ENCODE data around the gene VCP.

DNA sequence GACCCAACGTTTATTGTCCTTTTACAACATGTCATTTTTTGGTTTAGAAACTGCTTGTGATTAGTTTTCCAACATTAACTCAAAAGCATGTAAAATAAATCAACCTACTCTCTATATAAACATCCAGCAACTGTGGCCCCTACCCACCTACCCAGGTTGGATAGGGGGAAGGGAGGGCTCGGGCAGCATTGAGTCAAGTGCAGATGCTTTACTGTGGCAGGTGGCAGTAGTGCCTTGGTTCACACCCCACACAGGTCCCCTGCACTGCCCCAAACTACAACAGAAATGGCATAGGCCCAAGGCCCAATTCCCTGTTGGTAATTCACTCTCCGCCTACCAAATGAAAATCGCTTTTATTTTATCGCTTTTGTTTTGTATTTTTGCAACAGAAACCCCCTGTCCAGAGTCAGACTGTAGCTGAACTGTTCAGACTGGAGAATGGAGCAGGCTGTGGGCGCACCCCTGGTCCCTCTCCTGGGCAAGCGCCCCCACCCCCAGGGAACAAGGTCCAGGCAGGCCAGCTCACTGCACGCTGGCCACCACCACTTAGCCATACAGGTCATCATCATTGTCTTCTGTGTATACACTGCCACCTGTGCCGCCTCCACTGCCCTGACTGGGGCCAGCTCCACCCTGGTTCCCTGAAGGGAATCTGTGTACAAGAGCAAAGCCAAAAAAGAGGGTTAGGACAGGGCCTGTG lies 15.7 kb downstream of the VCP start:
- TF ChIP-seq, protein P1, sequence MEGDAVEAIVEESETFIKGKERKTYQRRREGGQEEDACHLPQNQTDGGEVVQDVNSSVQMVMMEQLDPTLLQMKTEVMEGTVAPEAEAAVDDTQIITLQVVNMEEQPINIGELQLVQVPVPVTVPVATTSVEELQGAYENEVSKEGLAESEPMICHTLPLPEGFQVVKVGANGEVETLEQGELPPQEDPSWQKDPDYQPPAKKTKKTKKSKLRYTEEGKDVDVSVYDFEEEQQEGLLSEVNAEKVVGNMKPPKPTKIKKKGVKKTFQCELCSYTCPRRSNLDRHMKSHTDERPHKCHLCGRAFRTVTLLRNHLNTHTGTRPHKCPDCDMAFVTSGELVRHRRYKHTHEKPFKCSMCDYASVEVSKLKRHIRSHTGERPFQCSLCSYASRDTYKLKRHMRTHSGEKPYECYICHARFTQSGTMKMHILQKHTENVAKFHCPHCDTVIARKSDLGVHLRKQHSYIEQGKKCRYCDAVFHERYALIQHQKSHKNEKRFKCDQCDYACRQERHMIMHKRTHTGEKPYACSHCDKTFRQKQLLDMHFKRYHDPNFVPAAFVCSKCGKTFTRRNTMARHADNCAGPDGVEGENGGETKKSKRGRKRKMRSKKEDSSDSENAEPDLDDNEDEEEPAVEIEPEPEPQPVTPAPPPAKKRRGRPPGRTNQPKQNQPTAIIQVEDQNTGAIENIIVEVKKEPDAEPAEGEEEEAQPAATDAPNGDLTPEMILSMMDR (IDR thresholded peaks at IDR 0.05; ENCODE audit: low read depth, low read length) = no peak
- no peak for TF ChIP-seq POLR2A (IDR thresholded peaks at IDR 0.05; ENCODE audit: extremely low read depth, insufficient read length)

Data from NB4 (cell line).